GM12878 (cell line): ENCODE data around the gene PCDHGA3. TPM values are rescaled to one million over a fixed set of nuclear protein-coding genes. Genes with fewer than 3 reads are reported as not detected.

Experiments used
- ATAC-seq: fragments of 200-7000 bp; cut with Tn5 transposase; 3 replicates; pipeline ENCODE4 v1.9.1; 2020; ENCODE audit warnings: mild to moderate bottlenecking, moderate library complexity
- BruUV-seq: library from RNA; stranded (reverse); fragments of 400-500 nt; replicated peaks from 2 replicates; lab custom pipeline; 2021; lab: Mats Ljungman, UMichigan
- CTCF ChIA-PET: fragments of 300-600 bp; sonication (Branson Sonifier 250); formaldehyde crosslinking; extraction: SDS; loops from one replicate; lab custom pipeline; 2021; ENCODE audit warnings: inconsistent platforms; lab: Yijun Ruan, JAX
- POLR2A ChIA-PET: fragments of 350-600 bp; formaldehyde crosslinking; extraction: SDS; loops from one replicate; lab custom pipeline; 2021; ENCODE audit warnings: inconsistent platforms; lab: Charles Lee
- RAD21 ChIA-PET: fragments of 300-600 bp; sonication (Branson Sonifier 250); formaldehyde crosslinking; loops from one replicate; lab custom pipeline; 2023; ENCODE audit warnings: antibody characterized with exemption; ENCODE audit not compliant: unreplicated experiment; lab: Charles Lee
- SMC1A ChIA-PET: fragments of 300-600 bp; sonication (Branson Sonifier 250); formaldehyde crosslinking; loops from one replicate; lab custom pipeline; 2023; ENCODE audit not compliant: unreplicated experiment, uncharacterized antibody; lab: Charles Lee
- DNase-seq: peaks from one replicate; pipeline ENCODE4 v3.0.0-alpha.2; 2011; ENCODE audit warnings: low read depth, low spot score
- FAIRE-seq: peaks from 3 replicates; lab custom pipeline; 2011; peaks lifted over from hg19 to GRCh38; lab: Jason Lieb, UNC
- H2AFZ ChIP-seq: 2 replicates; pipeline ENCODE4 v1.6.0; 2011; ENCODE audit warnings: low read depth, low read length, control low read depth; ENCODE audit not compliant: control insufficient read depth
- H3K27ac ChIP-seq: 2 replicates; pipeline ENCODE4 v1.5.1; 2011; ENCODE audit warnings: control low read depth; ENCODE audit not compliant: control insufficient read depth, insufficient read depth
- H3K27me3 ChIP-seq, 2 experiments: replicated peaks in 1 of 2; 2 replicates each; pipeline versions ENCODE4 v1.6.0 to v1.6.1; 2011; ENCODE audit warnings: low read length in 1 of 2; ENCODE audit not compliant: control insufficient read depth in 2 of 2, insufficient read depth in 2 of 2
- H3K36me3 ChIP-seq, 2 experiments: 2 replicates each; pipeline ENCODE4 v1.5.1; 2011; ENCODE audit warnings: low read length in 1 of 2; ENCODE audit not compliant: control insufficient read depth in 2 of 2, insufficient read depth in 2 of 2
- H3K4me1 ChIP-seq: 2 replicates; pipeline ENCODE4 v1.6.1; 2011; ENCODE audit warnings: mild to moderate bottlenecking, low read length, moderate library complexity, mixed read lengths; ENCODE audit not compliant: control insufficient read depth, insufficient read depth
- H3K4me2 ChIP-seq: 2 replicates; pipeline ENCODE4 v1.6.0; 2011; ENCODE audit warnings: control low read depth; ENCODE audit not compliant: control insufficient read depth, insufficient read depth
- H3K4me3 ChIP-seq: fragments of 200-600 bp; sonication (generic); 2 replicates; pipeline ENCODE4 v1.5.1; 2016
- H3K79me2 ChIP-seq: 2 replicates; pipeline ENCODE4 v1.6.0; 2011; ENCODE audit warnings: low read length; ENCODE audit not compliant: control insufficient read depth, insufficient read depth
- H3K9ac ChIP-seq: 2 replicates; pipeline ENCODE4 v1.8.0; 2011; ENCODE audit warnings: low read length, control low read depth, mixed read lengths; ENCODE audit not compliant: control insufficient read depth, insufficient read depth
- H3K9me3 ChIP-seq: replicated peaks from 3 replicates; pipeline ENCODE4 v1.5.1; 2011; ENCODE audit warnings: mild to moderate bottlenecking, low read length; ENCODE audit not compliant: control insufficient read depth, insufficient read depth
- H4K20me1 ChIP-seq: 2 replicates; pipeline ENCODE4 v1.6.0; 2011; ENCODE audit not compliant: control insufficient read depth, insufficient read depth
- TCF12 ChIP-seq: IDR thresholded peaks from 2 replicates; pipeline ENCODE4 v1.6.1; 2011; ENCODE audit warnings: low read depth, mild to moderate bottlenecking, low read length
- ZBTB11 ChIP-seq: fragments of 450-650 bp; formaldehyde crosslinking; IDR thresholded peaks from 2 replicates; pipeline ENCODE4 v1.5.0; 2022; ENCODE audit warnings: mild to moderate bottlenecking, missing genetic modification characterization
- WGBS: methylation state at CpG from one replicate; pipeline ENCODE4 v1.1.6; 2016; ENCODE audit warnings: low lambda C conversion rate; ENCODE audit not compliant: insufficient replicate concordance, insufficient coverage; ENCODE audit errors: missing lambda C conversion rate; 5-methylcytosine and 5-hydroxymethylcytosine counted together
- in situ Hi-C: fragments of 300-500 bp; cut with MboI; formaldehyde crosslinking; loops from 9 replicates; pipeline ENCODE4 v1.14.3; 2018; ENCODE audit warnings: mixed read lengths
- intact Hi-C: fragments of 100-400 bp; cut with micrococcal nuclease; formaldehyde crosslinking; loops from one replicate; pipeline ENCODE4 v1.14.2; 2022; ENCODE audit not compliant: unreplicated experiment
- polyA plus RNA-seq, 11 experiments: library from polyadenylated mRNA; depleted of rRNA in 4 of 11; unstranded in 6 of 11; stranded (reverse) in 5 of 11; fragments of >200 nt; fragmentation: Nextera tagmentation in 4 of 11; fragmentation: Illumina TruSeq in 1 of 11; extraction: Ambion mirVana in 4 of 11; extraction: Trizol in 1 of 11; gene quantifications; 1 replicate in 1 of 11; 2 replicates in 10 of 11; pipeline versions ENCODE4 v1.2.1 to v1.2.3, GENCODE V29; 2011 to 2016; ENCODE audit warnings: inconsistent platforms in 2 of 11, missing spikeins in 2 of 11, low read depth in 1 of 11
- total RNA-seq, 4 experiments: library from RNA; depleted of rRNA in 3 of 4; stranded (reverse); fragments of >200 nt in 3 of 4; fragmentation: Illumina TruSeq in 1 of 4; extraction: Trizol in 1 of 4; gene quantifications; 2 replicates each; pipeline versions ENCODE4 v1.2.1 to v1.2.3, GENCODE V29; 2013 to 2021

The PCDHGA3 gene
- total and polyA plus RNA-seq, 10 of the 15 experiments (the other 5 are each of a cell fraction or from before 2014, with no cell fraction given) = 0.06 to 0.17 (median 0.11) TPM; not detected in 6

DNA sequence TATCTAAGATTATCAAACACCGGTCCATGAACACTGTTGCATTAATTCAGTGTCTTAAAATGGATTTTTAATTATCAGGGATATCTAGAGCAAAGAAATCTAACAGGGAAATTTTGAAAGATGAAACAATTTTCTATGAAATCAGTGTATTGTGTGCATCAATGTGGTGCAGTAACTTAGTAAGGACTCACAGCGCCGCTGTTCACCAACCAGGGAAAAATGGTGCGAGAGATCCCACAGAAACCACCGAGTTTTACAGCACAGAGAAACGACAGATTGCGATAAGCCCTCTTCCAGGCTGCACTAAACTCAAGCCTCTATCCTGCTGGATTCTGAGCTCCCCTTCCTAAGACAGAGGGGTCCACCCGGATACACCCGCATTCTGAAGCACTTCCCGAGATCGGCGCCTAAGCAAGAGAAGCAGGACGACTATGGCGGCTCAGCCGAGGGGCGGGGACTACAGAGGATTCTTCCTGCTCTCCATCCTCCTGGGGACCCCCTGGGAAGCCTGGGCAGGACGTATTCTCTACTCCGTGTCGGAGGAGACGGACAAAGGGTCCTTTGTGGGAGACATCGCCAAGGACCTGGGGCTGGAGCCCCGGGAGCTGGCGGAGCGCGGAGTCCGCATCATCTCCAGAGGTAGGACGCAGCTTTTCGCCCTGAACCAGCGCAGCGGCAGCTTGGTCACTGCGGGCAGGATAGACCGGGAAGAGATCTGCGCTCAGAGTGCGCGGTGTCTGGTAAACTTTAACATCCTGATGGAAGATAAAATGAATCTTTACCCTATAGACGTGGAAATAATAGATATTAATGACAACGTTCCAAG, 39.1 kb downstream of the PCDHGA3 start, which contains the start of gene PCDHGA7:
PCDHGA7 (plus strand) TSS at position 274 of the 826 bp plus-strand sequence; CDS start at position 432, 158 bp downstream.
- Histone ChIP-seq H4K20me1 (no peaks in the 10 kb centered on the region), H3K4me2 (no peak within 1 kb of the TSS), H3K79me2 (no peaks in the 10 kb centered on the region), H2AFZ (no peak within 1 kb of the TSS), H3K4me3 (no peak within 1 kb of the TSS), H3K36me3 (no peaks in the 10 kb centered on the region), H3K9me3 (no peaks in the 10 kb centered on the region; the same call in 2 of the 3 replicates), H3K4me1 (no peaks in the 10 kb centered on the region), H3K27me3 (no peaks in the 10 kb centered on the region), H3K9ac (no peak within 1 kb of the TSS), H3K27ac (no peak within 1 kb of the TSS)
- intact Hi-C loops = no loop called here
- no peak for TF ChIP-seq ZBTB11 (CRISPR knock-in tag)
- no peak for TF ChIP-seq TCF12
- ChIA-PET RAD21 (no interaction called here), SMC1A (no interaction called here), POLR2A (no interaction called here), CTCF (interaction anchor here (0.8 to 1.5 kb wide), 2 partner anchors 9 to 175 kb away, joined by 3 read pairs; no protein-coding TSS in a partner anchor)
- no TSS peak for BruUV-seq
- ATAC-seq (no peak), DNase-seq (no peak), FAIRE-seq (no peak)
- in situ Hi-C loops = no loop called here
- WGBS = 13% methylated on average over 37 of the region's 37 CpGs
